Measurements from ENCODE around the gene PSMA7. TPM values are rescaled to one million over a fixed set of nuclear protein-coding genes. Genes with fewer than 3 reads are reported as not detected.

Gene PSMA7
- total and polyA plus RNA-seq, 11 donors = 172 to 472 (median 233) TPM

- 86 to 94% (median 90%) methylated on average over 17 of the region's 17 CpGs for WGBS, 4 donors
- DNase-seq (peak in 1 of 5 donors; percentile 20), ATAC-seq (no peak)
- Histone ChIP-seq H3K27ac (no peak overlapping the region), H3K4me1 (peaks cover 0 to 16% (median 9%) of the 10 kb centered on the region in 12 donors), H3K4me3 (no peak overlapping the region), H3K9me3 (no peaks in the 10 kb centered on the region), H3K36me3 (peaks cover 0 to 60% (median 55%) of the 10 kb centered on the region in 9 donors), H3K27me3 (no peaks in the 10 kb centered on the region)
- TF ChIP-seq, protein P1, sequence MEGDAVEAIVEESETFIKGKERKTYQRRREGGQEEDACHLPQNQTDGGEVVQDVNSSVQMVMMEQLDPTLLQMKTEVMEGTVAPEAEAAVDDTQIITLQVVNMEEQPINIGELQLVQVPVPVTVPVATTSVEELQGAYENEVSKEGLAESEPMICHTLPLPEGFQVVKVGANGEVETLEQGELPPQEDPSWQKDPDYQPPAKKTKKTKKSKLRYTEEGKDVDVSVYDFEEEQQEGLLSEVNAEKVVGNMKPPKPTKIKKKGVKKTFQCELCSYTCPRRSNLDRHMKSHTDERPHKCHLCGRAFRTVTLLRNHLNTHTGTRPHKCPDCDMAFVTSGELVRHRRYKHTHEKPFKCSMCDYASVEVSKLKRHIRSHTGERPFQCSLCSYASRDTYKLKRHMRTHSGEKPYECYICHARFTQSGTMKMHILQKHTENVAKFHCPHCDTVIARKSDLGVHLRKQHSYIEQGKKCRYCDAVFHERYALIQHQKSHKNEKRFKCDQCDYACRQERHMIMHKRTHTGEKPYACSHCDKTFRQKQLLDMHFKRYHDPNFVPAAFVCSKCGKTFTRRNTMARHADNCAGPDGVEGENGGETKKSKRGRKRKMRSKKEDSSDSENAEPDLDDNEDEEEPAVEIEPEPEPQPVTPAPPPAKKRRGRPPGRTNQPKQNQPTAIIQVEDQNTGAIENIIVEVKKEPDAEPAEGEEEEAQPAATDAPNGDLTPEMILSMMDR (IDR thresholded peaks at IDR 0.05) = no peak
- TF ChIP-seq POLR2A (IDR thresholded peaks at IDR 0.05) = no peak
- intact Hi-C loops (cut with DNase I) = no loop called here
Measured at GRCh38 chr20:62160876-62161275, 17.7 kb upstream of the PSMA7 start.

DNA sequence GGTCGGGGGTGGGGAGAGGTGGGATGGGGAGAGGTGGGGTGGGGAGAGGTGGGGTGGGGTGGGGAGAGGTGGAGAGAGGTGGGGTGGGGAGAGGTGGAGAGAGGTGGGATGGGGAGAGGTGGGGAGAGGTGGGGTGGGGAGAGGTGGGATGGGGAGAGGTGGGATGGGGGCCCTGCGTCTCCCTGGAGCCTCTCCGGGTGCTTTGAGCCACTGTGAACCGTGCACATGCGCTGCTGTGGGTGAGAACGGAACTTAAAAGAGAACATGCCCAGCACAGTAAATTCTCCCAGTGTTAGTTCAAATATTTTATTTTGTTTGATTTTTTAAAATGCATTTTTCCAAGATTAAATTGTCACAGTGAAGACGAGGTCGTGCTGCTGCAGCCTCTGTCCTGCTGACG lies 17.1 kb upstream of the PSMA7 start:
- Histone ChIP-seq H3K36me3 (peaks cover 0 to 55% (median 49%) of the 10 kb centered on the region in 9 donors), H3K4me1 (peaks cover 0 to 16% (median 9%) of the 10 kb centered on the region in 12 donors), H3K27ac (no peak overlapping the region), H3K9me3 (no peaks in the 10 kb centered on the region), H3K27me3 (no peaks in the 10 kb centered on the region), H3K4me3 (no peak overlapping the region)
- WGBS, 4 donors = 88 to 96% (median 95%) methylated on average over 8 to 9 of the region's 9 CpGs
- DNase-seq (no peak), ATAC-seq (no peak)
- no peak for TF ChIP-seq POLR2A (IDR thresholded peaks at IDR 0.05)
- TF ChIP-seq, protein P1 (IDR thresholded peaks at IDR 0.05) = no peak
- intact Hi-C loops (cut with DNase I) = no loop called here

DNA sequence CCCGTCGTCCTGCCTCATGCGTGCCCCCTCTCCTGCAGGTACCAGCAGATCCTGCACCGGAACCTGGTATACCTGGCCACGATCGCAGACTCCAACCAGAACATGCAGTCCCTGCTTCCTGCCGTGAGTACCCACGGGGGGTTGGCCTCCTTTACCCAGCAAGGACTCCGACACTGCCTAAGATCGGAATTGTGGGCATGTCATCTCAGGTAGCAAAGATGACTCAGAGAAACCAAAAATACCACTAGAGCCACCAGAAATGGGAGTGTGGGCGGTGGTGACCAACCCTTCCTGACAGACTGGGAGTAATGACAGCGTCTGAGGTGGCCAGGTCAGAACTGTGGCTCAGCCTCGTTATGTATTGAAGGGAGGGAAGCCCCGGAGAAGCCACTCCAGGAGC lies 16.6 kb upstream of the PSMA7 start:
- 77 to 85% (median 84%) methylated on average over 14 of the region's 14 CpGs for WGBS, 4 donors
- DNase-seq = peak in 1 of 5 donors; percentile 44

DNA sequence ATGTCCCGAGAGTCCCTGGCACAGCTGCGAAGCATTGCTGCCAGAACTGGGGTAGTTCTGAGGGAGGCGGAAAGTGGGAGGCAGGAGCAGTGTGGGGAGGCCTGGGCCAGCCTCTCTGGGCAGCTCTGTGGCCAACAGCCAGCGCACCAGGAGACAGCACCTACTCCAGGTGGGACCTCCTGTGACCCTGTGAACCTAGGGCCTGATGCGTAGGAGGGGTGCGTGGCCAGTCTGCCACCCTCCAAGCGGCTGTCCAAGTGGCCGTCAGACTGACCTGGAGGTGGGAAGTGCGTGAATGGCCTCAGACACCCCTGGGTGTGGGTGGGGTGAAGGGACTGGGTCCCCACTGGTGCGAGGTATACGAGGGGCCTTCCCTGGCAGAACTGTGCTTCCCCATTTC lies 15.9 kb upstream of the PSMA7 start:
- peaks cover 0 to 54% (median 41%) of the 10 kb centered on the region in 9 donors for H3K36me3 ChIP-seq
- peaks cover 0 to 16% (median 9%) of the 10 kb centered on the region in 12 donors for H3K4me1 ChIP-seq
- H3K27me3 ChIP-seq = no peaks in the 10 kb centered on the region
- no peak overlapping the region for H3K27ac ChIP-seq
- DNase-seq (peak in 1 of 5 donors; percentile 31), ATAC-seq (no peak)
- 83 to 89% (median 88%) methylated on average over 7 to 11 of the region's 11 CpGs for WGBS, 4 donors
- no peak for TF ChIP-seq POLR2A (IDR thresholded peaks at IDR 0.05)
- TF ChIP-seq, protein P1 (IDR thresholded peaks at IDR 0.05) = no peak
- intact Hi-C loops (cut with DNase I) = loop anchor here in 3 of 10 donors (5.0 kb wide), 2 partner anchors 132 to 147 kb away; no protein-coding TSS in a partner anchor
- H3K9me3 ChIP-seq = no peaks in the 10 kb centered on the region
- H3K4me3 ChIP-seq = no peak overlapping the region

More for the DNA sequence above, 16.6 kb upstream of the PSMA7 start:
- H3K4me1 ChIP-seq = peaks cover 0 to 16% (median 9%) of the 10 kb centered on the region in 12 donors
- peaks cover 0 to 55% (median 45%) of the 10 kb centered on the region in 9 donors for H3K36me3 ChIP-seq
- H3K4me3 ChIP-seq = no peak overlapping the region
- ATAC-seq = no peak
- no peak for TF ChIP-seq POLR2A (IDR thresholded peaks at IDR 0.05)
- TF ChIP-seq, protein P1 (IDR thresholded peaks at IDR 0.05) = no peak
- H3K27ac ChIP-seq = no peak overlapping the region
- no peaks in the 10 kb centered on the region for H3K27me3 ChIP-seq
- H3K9me3 ChIP-seq = no peaks in the 10 kb centered on the region
- intact Hi-C loops (cut with DNase I) = loop anchor here in 3 of 10 donors (5.0 kb wide), 2 partner anchors 133 to 148 kb away; no protein-coding TSS in a partner anchor
